Stimulated activated CD4-positive, alpha-beta T cell treated with anti-CD3 and anti-CD28 coated beads, Interleukin-12 subunit alpha, Interleukin-12 subunit beta, amount 100 ng/mL, for 48 hours (primary cell): ENCODE data around the gene EZH1.

Source experiments
- DNase-seq, 3 donors: peaks; one replicate each; pipeline ENCODE4 v3.0.0-alpha.2; 2020; ENCODE audit warnings: low read depth in 2 of 3, low spot score in 1 of 3

Gene EZH1

DNA sequence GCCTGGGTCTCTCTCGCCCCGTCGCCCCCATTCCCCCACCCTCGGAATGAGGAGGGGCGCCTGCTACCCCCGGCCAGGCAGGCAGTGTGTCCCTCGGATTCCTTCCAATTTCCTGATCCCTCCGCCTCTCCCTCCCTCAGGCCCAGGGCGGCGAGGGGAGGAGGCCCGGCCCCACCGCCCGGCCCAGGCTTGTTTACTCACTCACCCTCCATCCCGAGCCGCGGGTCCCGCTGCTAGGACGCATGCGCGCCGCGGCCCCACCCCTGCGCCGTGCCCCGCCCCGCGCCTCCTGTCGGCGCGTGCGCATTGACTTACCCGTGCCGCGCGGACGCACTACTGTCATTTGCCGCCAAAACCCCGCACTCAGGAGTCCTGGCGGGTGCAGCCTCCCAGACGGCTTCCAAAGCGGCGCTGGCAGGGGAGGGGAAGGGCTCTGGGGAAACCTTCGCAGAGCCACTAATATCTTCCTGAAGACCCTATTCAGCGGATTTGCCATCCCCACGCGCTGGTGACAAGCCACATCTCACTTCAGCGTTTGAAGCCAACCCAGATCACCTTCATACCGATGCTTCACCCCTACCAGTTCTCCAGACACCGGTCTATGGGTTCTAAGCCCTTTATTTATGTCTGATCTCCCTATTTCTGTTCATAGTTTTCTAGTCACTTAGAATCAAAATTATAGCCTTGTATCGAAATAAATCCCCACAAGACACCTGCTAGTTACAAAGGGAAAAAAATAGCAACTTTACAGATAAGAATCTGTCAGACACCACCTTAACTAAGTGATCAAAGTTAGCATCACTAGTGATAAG, at the start of gene EZH1:
Gene EZH1 (minus strand): TSS at position 235 of the 812 bp plus-strand sequence. CDS start 16,099 bp downstream, outside the sequence.
- peak; percentile 80 to 86 (median 86) for DNase-seq

DNA sequence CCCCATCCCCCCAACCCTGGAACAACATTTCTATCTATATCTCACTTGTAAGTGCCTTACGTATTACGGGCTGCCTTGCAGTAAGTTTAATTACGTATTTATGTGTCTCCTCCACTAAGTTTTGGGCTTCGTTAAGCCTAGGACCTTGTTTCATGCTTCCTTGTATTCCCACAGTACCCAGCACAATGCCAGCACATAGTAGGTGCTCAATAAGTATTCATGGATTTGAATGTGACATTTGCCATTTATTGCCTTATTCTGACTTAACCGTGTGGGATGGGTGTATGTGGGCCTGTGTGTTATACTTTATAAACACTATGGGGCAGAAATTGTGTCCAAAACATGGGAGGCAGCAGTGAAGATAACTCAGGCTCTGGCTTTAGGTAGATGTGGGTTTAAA, 47.7 kb upstream of the EZH1 start:
- DNase-seq, result no peak

DNA sequence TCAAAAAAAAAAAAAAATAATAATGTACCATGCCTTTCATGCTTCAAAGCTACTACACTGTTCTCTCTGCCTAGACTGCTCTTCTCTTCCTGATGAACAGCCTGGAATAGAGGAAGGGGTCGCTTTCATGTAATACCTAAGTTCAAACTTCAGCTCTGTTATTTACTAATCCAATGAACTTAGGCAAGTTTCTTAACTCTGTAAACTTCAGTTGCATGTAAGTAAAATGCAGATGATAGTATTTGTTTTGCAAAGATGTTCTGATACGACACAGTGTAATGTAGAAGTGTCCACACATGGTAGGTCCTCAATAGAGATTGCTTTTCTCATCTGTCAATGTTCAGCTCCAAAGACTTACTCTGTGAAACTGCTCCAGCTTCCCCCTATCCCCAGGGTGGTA, 47.1 kb upstream of the EZH1 start:
- DNase-seq, result no peak

DNA sequence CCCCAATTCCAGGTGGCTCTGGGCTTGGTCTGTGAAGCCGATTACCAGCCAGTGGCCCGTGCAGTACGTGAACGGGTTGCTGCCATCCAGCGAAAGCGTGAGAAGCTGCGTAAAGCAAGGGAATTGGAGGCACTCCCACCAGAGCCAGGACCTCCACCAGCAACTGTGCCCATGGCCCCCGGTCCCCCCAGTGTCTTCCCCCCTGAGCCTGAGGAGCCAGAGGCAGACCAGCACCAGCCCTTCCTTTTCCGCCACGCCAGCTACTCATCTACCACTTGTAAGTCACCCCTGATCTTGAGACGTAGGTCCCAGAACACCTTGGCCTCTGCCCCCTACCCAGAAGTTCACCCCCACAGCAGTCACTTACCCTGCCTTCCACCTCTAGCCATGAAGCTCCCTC, 42.4 kb upstream of the EZH1 start:
- no peak for DNase-seq

DNA sequence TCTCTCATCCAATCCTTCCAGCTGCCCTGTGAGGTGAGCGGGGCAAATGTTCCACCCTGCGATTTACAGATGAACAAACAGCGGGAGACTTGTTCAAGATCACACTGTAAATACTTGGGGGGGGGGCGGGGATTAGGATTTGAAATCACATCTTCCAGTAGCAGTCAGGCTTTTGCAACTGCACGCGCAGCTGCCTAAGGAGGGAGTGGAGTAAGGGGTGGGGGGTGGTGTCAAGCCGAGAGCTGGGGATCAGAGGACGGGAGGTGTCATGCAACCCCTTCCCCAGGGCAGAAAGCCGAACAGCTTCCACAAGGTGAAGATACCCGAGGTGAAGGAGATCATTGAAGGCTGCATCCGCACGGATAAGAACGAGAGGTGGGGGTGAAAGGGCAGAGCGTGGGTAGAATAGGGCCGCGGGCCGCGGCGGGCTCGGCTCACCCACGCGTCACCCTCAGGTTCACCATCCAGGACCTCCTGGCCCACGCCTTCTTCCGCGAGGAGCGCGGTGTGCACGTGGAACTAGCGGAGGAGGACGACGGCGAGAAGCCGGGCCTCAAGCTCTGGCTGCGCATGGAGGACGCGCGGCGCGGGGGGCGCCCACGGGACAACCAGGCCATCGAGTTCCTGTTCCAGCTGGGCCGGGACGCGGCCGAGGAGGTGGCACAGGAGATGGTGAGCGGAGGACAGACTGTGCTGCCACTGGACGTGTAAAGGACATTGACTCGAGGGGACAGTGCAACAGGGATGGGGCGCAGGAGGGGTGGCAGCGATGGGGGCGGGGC, 40.2 kb upstream of the EZH1 start:
- no peak for DNase-seq

DNA sequence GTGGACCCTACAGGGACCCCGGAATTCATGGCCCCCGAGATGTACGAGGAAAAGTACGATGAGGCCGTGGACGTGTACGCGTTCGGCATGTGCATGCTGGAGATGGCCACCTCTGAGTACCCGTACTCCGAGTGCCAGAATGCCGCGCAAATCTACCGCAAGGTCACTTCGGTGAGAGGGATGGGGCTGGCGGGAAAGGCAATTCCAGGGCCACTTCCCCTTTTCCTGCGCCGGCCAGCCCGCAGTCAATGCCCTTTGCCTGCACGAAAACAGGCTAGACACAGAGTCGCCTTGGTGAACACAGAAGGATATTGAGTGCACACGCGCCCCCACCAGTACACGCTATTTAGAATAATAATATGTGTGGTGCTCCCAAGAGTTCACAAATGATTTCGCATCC, 39.6 kb upstream of the EZH1 start:
- no peak for DNase-seq

DNA sequence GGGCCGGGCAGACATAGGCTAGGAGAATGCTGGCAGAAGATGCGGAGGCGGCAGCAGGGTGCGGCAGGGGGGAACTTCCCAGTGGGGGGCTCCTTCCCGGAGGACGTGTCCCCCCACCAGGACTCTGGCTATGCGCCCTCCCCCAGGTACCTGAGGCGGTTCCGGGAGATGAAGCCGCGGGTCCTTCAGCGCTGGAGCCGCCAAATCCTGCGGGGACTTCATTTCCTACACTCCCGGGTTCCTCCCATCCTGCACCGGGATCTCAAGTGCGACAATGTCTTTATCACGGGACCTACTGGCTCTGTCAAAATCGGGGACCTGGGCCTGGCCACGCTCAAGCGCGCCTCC, 38.9 kb upstream of the EZH1 start:
- no peak for DNase-seq

DNA sequence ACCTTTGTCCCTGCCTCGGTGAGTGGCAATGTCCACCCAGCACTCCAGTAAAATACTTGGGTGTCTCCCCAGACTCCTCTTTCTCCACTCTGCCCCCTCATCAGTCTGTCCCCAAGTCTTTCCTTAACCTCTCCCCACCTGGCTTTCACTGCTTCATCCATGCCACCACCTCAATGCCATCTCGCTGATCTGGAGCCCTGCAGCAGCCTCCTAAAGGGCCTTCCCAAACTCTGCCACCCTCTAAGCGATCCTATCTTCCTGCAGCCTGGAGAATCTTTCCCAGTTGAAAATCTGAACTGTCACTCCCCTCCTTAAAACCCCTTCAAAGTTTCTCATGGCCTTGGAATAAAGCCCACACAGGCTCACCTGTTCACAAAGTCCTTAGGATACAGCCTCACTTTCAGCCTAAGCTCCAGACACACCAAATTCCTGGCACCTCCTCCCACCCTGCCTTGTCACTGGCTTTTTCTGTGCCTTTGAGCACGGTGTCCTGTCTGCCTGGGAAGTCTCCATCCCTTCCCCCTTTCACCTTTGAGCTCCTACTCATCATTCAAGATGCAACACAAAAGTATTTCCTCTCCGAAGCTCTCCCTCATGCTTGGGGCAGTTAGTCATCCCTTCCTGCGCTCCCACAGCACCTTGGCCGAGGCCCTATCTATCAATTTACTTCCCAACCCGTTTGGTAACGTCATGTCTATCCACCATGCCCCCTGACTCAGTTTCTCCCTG, 38.4 kb upstream of the EZH1 start:
- no peak for DNase-seq

DNA sequence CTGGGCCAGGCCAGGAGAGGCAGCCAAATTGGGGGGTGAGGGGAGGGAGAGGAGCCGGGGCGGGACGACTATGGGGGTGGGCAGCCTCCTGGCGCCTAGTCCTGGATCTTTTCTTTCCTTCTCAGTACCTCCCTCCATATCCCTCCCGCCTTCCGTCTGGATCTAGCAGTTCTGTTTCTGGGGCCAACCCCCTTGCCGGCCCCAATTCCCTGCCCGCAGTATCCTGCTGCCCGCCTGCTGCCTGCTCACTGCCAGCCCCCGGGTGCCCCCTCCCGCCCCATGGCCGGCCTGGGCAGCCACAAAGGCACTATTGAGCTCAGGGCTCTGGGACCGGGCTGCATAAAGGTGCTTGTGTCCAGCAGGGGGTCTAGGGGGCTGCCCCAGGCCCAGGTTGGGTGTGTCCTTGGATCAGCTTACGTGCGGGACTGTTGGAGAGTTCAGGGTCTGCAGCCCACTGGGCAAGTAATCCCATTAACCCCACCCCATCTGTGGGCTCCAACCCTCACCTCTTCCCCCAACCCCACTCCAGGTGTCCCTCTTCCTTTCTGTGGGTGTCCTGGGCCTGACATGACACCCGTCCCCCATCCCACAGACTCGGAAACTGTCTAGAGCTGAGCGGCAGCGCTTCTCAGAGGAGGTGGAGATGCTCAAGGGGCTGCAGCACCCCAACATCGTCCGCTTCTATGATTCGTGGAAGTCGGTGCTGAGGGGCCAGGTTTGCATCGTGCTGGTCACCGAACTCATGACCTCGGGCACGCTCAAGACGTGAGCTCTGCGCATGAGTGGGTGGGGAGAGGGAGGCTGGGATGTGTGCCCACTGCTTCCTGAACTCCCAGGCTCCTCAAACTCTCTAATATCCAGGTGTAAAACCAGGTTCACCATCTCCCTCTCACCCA, 37.6 kb upstream of the EZH1 start:
- no peak for DNase-seq

DNA sequence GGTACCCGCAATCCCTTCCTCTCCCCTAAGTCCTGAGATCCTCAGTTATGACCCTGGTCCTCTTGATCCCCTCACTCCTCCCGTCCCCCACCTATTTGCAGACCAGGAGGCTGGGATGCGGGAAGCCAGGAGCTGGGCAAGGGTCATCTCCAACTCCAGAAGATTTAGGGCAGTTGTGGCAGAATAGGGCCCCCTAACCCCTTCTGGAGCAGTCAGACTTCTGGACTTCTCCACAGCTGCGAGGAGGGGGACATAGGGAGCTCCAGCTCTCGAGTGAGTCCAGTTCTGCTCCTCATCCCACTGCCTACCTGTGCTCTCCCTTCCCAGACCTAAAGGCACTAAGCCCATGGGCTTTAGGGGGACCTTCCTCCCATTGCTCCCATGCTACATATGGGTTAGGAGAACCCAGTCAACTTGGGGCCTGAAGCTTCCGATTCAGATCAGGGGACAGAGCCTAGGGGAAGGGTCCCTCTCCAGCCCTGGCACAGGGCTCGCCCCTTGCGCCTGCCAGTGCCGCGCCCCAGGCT, 36.9 kb upstream of the EZH1 start:
- DNase-seq, result no peak

DNA sequence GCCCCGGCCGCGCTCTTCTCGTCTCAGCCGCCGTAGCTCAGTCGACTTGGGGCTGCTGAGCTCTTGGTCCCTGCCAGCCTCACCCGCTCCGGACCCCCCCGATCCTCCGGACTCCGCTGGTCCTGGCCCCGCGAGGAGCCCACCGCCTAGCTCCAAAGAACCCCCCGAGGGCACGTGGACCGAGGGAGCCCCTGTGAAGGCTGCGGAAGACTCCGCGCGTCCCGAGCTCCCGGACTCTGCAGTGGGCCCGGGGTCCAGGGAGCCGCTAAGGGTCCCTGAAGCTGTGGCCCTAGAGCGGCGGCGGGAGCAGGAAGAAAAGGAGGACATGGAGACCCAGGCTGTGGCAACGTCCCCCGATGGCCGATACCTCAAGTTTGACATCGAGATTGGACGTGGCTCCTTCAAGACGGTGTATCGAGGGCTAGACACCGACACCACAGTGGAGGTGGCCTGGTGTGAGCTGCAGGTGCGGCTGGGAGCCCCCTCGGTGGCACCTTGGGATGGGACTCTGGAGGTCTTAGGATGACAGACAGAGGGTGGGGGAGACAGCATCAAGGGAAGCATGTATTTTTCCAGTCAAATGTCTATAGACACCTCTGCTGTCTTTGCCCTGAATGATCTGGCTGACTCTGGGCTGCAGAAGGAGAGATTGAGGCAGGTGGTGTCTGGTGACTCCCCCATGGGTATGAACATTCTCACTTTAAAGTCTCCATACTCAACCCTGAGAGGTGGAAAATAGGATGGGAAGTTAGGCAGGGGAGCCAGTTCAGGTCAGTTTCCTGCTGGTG, 36.2 kb upstream of the EZH1 start:
- DNase-seq, result no peak

DNA sequence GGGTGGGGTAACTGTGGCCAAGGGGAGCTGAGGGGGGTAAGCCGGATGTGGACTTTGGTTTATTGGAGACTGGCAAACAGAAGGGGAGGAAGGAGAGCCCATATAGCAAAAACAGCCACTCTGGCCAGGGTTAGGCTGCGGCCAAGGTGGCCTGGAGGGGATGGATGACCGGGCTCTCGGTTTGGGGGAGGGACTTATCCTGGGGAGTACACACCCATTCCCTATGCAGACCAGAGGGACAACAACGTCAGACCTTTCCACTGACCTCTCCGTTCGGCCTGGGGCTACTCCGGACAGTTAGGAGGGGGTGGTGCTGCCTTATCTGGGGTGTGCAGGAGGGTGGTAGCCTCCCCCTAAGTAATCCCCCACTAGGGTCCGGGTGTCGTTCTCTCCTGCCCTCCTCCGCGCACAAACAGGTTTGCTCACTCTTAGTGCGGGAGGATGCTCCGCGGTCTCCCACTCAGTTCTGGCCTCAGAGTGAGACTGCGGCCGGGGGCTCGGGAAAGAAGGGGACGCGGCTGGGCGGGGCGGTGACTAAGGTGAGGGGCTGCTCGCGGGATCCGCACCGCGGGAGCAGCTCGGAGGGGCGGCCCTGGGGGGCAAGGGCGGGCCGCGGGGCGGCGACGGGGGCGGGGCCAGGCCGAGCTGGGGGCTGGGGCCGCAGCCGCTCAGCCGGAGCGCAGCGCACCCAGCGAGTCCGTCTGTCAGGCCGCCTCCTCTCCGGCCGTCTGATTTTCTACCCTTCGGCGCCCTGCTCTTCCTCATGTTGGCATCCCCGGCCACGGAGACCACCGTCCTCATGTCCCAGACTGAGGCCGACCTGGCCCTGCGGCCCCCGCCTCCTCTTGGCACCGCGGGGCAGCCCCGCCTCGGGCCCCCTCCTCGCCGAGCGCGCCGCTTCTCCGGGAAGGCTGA, 35.4 kb upstream of the EZH1 start, which contains the start of gene WNK4:
Gene WNK4 (plus strand): TSS at position 675 of the 915 bp plus-strand sequence. CDS start 89 bp downstream, at position 764.
- no peak for DNase-seq

DNA sequence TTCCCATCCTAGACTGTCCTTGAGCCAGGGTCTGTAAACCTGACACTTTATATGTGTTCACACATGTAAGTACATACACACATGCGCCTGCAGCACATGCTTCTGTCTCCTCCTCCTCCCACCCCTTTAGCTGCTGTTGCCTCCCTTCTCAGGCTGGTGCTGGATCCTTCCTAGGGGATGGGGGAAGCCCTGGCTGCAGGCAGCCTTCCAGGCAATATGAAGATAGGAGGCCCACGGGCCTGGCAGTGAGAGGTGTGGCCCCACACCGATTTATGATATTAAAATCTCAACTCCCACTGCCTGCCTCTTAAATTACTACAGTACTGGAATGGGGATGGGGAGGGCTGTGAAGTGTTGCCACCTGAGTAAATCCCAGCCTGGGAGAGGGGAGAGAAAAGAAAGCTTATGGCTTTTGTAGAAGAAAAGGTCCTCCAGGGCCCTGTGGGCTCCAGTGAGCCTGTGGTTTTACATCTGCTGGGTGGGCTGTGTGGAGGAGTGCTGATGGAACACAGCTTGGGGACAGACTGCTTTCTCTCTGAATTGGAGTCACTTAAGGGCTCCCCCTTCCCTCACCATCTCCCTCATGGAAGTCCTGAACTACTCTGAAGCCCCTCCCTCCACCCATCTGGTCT, 34.6 kb upstream of the EZH1 start:
- no peak for DNase-seq

DNA sequence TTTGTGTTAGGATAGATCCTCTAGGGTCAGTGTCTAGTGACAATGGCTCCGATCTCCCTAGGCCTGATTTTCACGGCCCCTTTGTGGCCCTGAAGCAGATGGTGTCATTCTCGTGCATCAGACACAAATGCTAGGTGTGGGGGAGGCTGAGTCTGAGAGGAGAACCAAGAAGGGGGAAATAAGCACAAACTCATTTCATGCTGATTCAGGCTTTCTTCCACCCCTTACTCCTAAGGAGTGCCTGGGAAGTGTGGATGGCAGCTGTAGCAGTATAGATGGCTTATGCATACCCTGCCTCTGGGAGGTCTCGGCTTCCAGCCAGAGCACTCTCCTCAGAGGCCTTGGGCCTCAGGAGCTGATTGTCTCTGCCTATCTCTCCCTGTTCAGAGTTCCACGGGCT, 33.7 kb upstream of the EZH1 start:
- no peak for DNase-seq

DNA sequence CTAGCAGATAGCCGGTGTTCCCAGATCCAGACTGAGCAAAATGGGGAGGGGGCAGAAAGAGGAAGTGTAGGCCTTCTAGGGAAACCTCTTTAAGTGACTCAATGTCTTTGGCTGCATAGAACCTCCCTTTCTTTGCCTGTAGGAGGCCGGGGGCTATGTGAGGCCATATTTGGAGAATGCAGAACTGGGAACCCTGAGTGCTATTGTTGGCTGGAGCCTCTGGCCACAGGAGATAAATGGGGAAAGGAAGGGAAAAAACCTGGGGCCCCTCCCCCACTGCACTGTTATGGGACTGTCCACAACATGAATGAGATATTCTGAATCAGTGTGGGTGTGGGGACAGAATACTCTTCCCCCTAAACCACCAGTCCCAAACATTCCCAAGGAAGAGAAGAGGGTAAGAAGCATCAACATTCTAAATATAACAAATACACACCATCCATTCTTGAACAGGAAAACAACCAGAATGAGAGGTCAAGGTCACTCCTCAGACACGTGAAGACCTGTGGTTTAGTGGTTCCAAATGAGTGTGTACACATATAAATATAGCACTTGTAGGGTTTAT, 30.8 kb upstream of the EZH1 start:
- no peak for DNase-seq

DNA sequence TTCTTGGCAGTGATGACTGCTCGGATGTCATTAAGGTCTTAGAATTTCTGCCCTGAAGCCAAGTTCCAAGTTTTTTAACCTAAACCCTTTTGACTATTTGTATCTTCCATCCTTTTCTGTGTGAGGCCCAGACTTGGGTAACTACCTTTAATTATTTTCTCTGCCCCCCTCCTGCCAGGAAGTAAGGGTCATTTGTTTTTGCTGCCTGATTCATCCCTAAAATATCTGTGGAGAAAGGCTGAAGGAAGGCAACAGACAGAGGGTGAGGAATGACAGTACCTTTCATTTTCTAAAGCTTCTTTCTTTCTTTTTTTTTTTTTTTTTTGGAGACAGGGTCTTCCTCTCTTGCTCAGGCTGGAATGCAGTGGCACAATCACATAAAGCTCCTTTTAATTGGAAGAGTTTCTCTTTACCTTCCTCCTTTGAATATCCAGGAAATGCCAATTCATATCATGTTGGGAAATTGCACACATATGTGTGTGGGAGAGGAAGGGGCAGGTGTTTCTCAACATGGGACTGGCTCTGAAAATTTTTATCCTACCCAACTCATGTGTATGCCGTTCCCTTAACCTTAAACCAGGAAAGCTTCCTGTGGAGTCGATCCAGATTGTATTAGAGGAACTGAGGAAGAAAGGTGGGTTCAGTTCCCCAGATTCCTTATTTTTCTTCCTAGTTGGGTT, 29.4 kb upstream of the EZH1 start:
- no peak for DNase-seq

DNA sequence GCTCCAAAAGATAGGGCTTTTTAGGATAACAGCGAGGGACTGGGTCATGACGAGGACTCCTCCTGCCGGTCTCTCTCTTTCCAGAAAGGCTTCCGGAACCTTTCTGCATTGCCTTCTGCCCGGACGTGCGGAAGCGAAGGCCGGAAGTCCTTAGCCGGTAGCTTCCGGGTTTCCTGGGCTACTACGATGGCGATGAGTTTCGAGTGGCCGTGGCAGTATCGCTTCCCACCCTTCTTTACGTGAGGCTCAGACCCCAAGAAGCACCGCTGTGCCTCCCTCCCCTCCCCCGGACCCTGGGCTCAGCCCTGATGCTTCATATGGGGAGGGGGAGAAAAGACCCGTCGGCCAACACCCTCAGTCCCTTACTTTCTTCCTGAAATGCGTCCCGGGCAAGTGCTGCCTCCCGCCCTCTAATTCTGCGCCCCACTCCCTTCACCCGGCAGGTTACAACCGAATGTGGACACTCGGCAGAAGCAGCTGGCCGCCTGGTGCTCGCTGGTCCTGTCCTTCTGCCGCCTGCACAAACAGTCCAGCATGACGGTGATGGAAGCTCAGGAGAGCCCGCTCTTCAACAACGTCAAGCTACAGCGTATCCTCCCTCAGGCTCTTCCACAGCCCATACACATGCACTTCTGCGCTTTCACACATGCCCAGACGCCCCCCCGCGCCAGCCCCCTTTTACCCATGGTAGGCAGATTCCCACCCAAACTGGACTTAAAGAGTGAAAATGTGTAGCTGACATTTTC, 28.6 kb upstream of the EZH1 start, which contains the start of gene VPS25:
Gene VPS25 (plus strand): TSS at position 160 of the 746 bp plus-strand sequence. CDS start 27 bp downstream, at position 187.
- DNase-seq, result peak; percentile 54 to 70 (median 70)
